ENCODE results near the gene MSL1. TPM values are rescaled to one million over a fixed set of nuclear protein-coding genes. Genes with fewer than 3 reads are reported as not detected.
A peak's percentile ranks its signal among the peaks of the same experiment; 100 is the strongest.

The MSL1 gene
- total and polyA plus RNA-seq, 8 donors: 29.3 to 322 (median 68.4) TPM

- TF ChIP-seq EP300 (IDR thresholded peaks at IDR 0.05): no peak
- no peak for TF ChIP-seq POLR2AphosphoS5 (IDR thresholded peaks at IDR 0.05)
- TF ChIP-seq CTCF (IDR thresholded peaks at IDR 0.05): no peak
- TF ChIP-seq POLR2A (IDR thresholded peaks at IDR 0.05): no peak
- no peak overlapping the region for H3K27ac ChIP-seq
- 74 to 100% (median 95%) methylated on average over 1 of the region's 1 CpG for WGBS, 5 donors
- H3K27me3 ChIP-seq: peaks cover 0 to 8% (median 0%) of the 10 kb centered on the region in 3 donors
- peaks cover 35 to 67% (median 61%) of the 10 kb centered on the region in 4 donors for H3K36me3 ChIP-seq
- intact Hi-C loops (cut with DNase I; ENCODE audit: low total_unique reads): no loop called here
- peaks cover 24 to 38% (median 27%) of the 10 kb centered on the region in 4 donors for H3K4me1 ChIP-seq
- no peak overlapping the region for H3K4me3 ChIP-seq
- no peaks in the 10 kb centered on the region for H3K9me3 ChIP-seq
- no peak for DNase-seq
These were observed 52.7 kb downstream of the MSL1 start for GRCh38 chr17:40174514-40174913.

GRCh38 chr17:40175928-40176753, 54.4 kb downstream of the MSL1 start:
- H3K27ac ChIP-seq: peak overlapping the region; percentile 66 to 77 (median 75)

GRCh38 chr17:40176754-40177110, 55.0 kb downstream of the MSL1 start:
- H3K36me3 ChIP-seq: peaks cover 13 to 45% (median 38%) of the 10 kb centered on the region in 4 donors
- no peaks in the 10 kb centered on the region for H3K9me3 ChIP-seq
- TF ChIP-seq EP300 (IDR thresholded peaks at IDR 0.05) (no peak), POLR2AphosphoS5 (IDR thresholded peaks at IDR 0.05) (no peak), CTCF (IDR thresholded peaks at IDR 0.05) (no peak), POLR2A (IDR thresholded peaks at IDR 0.05) (no peak)
- peaks cover 0 to 8% (median 0%) of the 10 kb centered on the region in 3 donors for H3K27me3 ChIP-seq
- H3K4me1 ChIP-seq: peaks cover 37 to 57% (median 43%) of the 10 kb centered on the region in 4 donors
- H3K4me3 ChIP-seq: peak overlapping the region in 2 of 4 donors; percentile 52 to 61
- peak overlapping the region; percentile 66 to 77 (median 75) for H3K27ac ChIP-seq
- intact Hi-C loops (cut with DNase I; ENCODE audit: low total_unique reads): no loop called here
- peak in 1 of 2 donors; percentile 34 for DNase-seq
- 58 to 72% (median 65%) methylated on average over 2 of the region's 2 CpGs for WGBS, 5 donors

More at GRCh38 chr17:40175928-40176753, 54.4 kb downstream of the MSL1 start:
- intact Hi-C loops (cut with DNase I; ENCODE audit: low total_unique reads): no loop called here
- peak; percentile 60 to 92 for DNase-seq
- no peak overlapping the region for H3K4me3 ChIP-seq
- peaks cover 19 to 51% (median 44%) of the 10 kb centered on the region in 4 donors for H3K36me3 ChIP-seq
- no peaks in the 10 kb centered on the region for H3K9me3 ChIP-seq
- no peak for TF ChIP-seq CTCF (IDR thresholded peaks at IDR 0.05)
- peak in 2 of 3 donors; percentile 38 to 67 for TF ChIP-seq POLR2AphosphoS5 (IDR thresholded peaks at IDR 0.05)
- H3K27me3 ChIP-seq: peaks cover 0 to 8% (median 0%) of the 10 kb centered on the region in 3 donors
- H3K4me1 ChIP-seq: peaks cover 31 to 54% (median 37%) of the 10 kb centered on the region in 4 donors
- WGBS, 5 donors: 55 to 77% (median 67%) methylated on average over 7 of the region's 7 CpGs

GRCh38 chr17:40177275-40177874, 55.6 kb downstream of the MSL1 start, which contains the start of gene RAPGEFL1:
Gene RAPGEFL1, plus strand, starts transcription at chr17:40177470. Its CDS starts 392 bp downstream, at chr17:40177862.
- intact Hi-C loops (cut with DNase I; ENCODE audit: low total_unique reads): no loop called here
- Histone ChIP-seq H3K36me3 (peaks cover 8 to 38% (median 32%) of the 10 kb centered on the region in 4 donors), H3K4me1 (peaks cover 37 to 57% (median 46%) of the 10 kb centered on the region in 4 donors), H3K4me3 (peak within 1 kb of the TSS; percentile 52 to 61 (median 59)), H3K27me3 (peaks cover 0 to 8% (median 0%) of the 10 kb centered on the region in 3 donors), H3K9me3 (no peaks in the 10 kb centered on the region), H3K27ac (peak within 1 kb of the TSS; percentile 73 to 77 (median 75))
- DNase-seq: peak; percentile 87 to 95
- 0% methylated on average over 27 to 56 of the region's 57 CpGs for WGBS, 5 donors
- TF ChIP-seq POLR2A (IDR thresholded peaks at IDR 0.05) (no peak), CTCF (IDR thresholded peaks at IDR 0.05) (no peak), POLR2AphosphoS5 (IDR thresholded peaks at IDR 0.05) (peak in 2 of 3 donors; percentile 23 to 60), EP300 (IDR thresholded peaks at IDR 0.05) (no peak)
